Prostate gland (tissue), 2 donors: ENCODE data around the gene ATXN2. TPM values are rescaled to one million over a fixed set of nuclear protein-coding genes. Genes with fewer than 3 reads are reported as not detected.
A peak's percentile ranks its signal among the peaks of the same experiment; 100 is the strongest.
"Not testable (repeated sequence)": the region's sequence is repeated elsewhere in the genome, so short reads cannot be mapped to it uniquely, and the experiment has no call there.

Experiments
- DNase-seq: peaks from one replicate; pipeline ENCODE4 v3.0.0-alpha.2; 2019; ENCODE audit warnings: low spot score
- H3K27ac ChIP-seq, 2 donors: fragments of 200-600 bp; sonication (generic); 2 replicates each; pipeline ENCODE4 v1.5.1; 2017 to 2019
- H3K27me3 ChIP-seq: fragments of 200-600 bp; sonication (generic); replicated peaks from 2 replicates; pipeline ENCODE4 v1.5.1; 2019; ENCODE audit not compliant: insufficient read depth
- H3K36me3 ChIP-seq, 2 donors: fragments of 200-600 bp; sonication (generic); 1 replicate in 1 of 2; 2 replicates in 1 of 2; pipeline versions ENCODE4 v1.5.1 to v1.8.1; 2017 to 2019
- H3K4me1 ChIP-seq: fragments of 200-600 bp; sonication (generic); replicated peaks from 2 replicates; pipeline ENCODE4 v1.5.1; 2019
- H3K4me3 ChIP-seq, 2 donors: fragments of 200-600 bp; sonication (generic); 2 replicates each; pipeline ENCODE4 v1.5.1; 2017 to 2019
- H3K9me3 ChIP-seq: fragments of 200-600 bp; sonication (generic); 2 replicates; pipeline ENCODE4 v1.5.1; 2017
- POLR2A ChIP-seq: fragments of 450-650 bp; IDR thresholded peaks from one replicate; pipeline ENCODE4 v1.6.1; 2016; ENCODE audit warnings: antibody characterized with exemption, mild to moderate bottlenecking
- POLR2AphosphoS5 ChIP-seq: sonication (generic); formaldehyde crosslinking; IDR thresholded peaks from one replicate; pipeline ENCODE4 v1.6.1; 2017; ENCODE audit warnings: antibody characterized with exemption
- WGBS: methylation state at CpG from one replicate; pipeline ENCODE4 v1.1.5; 2018; 5-methylcytosine and 5-hydroxymethylcytosine counted together
- intact Hi-C: fragments of 100-400 bp; cut with DNase I; formaldehyde crosslinking; loops from one replicate; pipeline ENCODE4 v1.14.2; 2022
- total RNA-seq, 2 donors: library from RNA; depleted of rRNA; stranded (reverse); fragments of >200 nt; gene quantifications; one replicate each; pipeline ENCODE4 v1.1.0, GENCODE V29; 2016
- TF ChIP-seq, protein P1 (sequence below), 4 experiments: fragments of 200-600 bp in 2 of 4; fragments of 450-650 bp in 2 of 4; sonication (generic) in 2 of 4; IDR thresholded peaks; 1 replicate in 3 of 4; 2 replicates in 1 of 4; pipeline ENCODE4 v1.5.1; 2016 to 2019; ENCODE audit warnings: antibody characterized with exemption in 4 of 4, mild to moderate bottlenecking in 2 of 4, moderate library complexity in 2 of 4

Gene ATXN2
- total RNA-seq, 2 donors from 2014 or later: 29.5 to 95.5 TPM

- peaks cover 0 to 7% of the 10 kb centered on the region in 2 donors for H3K36me3 ChIP-seq
- intact Hi-C loops: no loop called here
- no peaks in the 10 kb centered on the region for H3K27me3 ChIP-seq
- H3K9me3 ChIP-seq: no peaks in the 10 kb centered on the region
- TF ChIP-seq POLR2AphosphoS5: no peak
- TF ChIP-seq POLR2A: no peak
- TF ChIP-seq, protein P1, sequence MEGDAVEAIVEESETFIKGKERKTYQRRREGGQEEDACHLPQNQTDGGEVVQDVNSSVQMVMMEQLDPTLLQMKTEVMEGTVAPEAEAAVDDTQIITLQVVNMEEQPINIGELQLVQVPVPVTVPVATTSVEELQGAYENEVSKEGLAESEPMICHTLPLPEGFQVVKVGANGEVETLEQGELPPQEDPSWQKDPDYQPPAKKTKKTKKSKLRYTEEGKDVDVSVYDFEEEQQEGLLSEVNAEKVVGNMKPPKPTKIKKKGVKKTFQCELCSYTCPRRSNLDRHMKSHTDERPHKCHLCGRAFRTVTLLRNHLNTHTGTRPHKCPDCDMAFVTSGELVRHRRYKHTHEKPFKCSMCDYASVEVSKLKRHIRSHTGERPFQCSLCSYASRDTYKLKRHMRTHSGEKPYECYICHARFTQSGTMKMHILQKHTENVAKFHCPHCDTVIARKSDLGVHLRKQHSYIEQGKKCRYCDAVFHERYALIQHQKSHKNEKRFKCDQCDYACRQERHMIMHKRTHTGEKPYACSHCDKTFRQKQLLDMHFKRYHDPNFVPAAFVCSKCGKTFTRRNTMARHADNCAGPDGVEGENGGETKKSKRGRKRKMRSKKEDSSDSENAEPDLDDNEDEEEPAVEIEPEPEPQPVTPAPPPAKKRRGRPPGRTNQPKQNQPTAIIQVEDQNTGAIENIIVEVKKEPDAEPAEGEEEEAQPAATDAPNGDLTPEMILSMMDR (IDR thresholded peaks at IDR 0.05): no peak
- DNase-seq: no peak
- H3K27ac ChIP-seq: no peak overlapping the region
- no peak overlapping the region for H3K4me3 ChIP-seq
- no peaks in the 10 kb centered on the region for H3K4me1 ChIP-seq
Measured at GRCh38 chr12:111519083-111519482, 80.0 kb downstream of the ATXN2 start.

DNA sequence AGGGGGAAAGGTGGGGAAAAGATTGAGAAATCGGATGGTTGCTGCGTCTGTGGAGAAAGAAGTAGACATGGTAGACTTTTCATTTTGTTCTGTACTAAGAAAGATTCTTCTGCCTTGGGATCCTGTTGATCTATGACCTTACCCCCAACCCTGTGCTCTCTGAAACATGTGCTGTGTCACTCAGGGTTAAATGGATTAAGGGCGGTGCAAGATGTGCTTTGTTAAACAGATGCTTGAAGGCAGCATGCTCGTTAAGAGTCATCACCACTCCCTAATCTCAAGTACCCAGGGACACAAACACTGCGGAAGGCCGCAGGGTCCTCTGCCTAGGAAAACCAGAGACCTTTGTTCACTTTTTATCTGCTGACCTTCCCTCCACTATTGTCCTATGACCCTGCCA lies 91.4 kb downstream of the ATXN2 start:
- H3K9me3 ChIP-seq, H3K4me1 ChIP-seq, intact Hi-C loops, DNase-seq, H3K36me3 ChIP-seq, H3K4me3 ChIP-seq, H3K27ac ChIP-seq, H3K27me3 ChIP-seq: not testable (repeated sequence)
- 94% methylated on average over 6 of the region's 6 CpGs for WGBS

DNA sequence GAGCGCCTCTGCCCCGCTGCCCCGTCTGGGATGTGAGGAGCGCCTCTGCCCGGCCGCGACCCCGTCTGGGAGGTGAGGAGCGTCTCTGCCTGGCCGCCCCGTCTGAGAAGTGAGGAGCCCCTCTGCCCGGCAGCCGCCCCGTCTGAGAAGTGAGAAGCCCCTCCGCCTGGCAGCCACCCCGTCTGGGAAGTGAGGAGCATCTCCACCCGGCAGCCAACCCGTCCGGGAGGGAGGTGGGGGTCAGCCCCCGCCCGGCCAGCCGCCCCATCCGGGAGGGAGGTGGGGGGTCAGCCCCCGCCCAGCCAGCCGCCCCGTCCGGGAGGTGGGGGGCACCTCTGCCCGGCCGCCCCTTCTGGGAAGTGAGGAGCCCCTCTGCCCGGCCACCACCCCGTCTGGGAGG lies 91.9 kb downstream of the ATXN2 start:
- H3K36me3 ChIP-seq, H3K27ac ChIP-seq, intact Hi-C loops, H3K4me3 ChIP-seq, DNase-seq, H3K9me3 ChIP-seq, H3K27me3 ChIP-seq, H3K4me1 ChIP-seq: not testable (repeated sequence)
- WGBS: 94% methylated on average over 16 of the region's 31 CpGs

DNA sequence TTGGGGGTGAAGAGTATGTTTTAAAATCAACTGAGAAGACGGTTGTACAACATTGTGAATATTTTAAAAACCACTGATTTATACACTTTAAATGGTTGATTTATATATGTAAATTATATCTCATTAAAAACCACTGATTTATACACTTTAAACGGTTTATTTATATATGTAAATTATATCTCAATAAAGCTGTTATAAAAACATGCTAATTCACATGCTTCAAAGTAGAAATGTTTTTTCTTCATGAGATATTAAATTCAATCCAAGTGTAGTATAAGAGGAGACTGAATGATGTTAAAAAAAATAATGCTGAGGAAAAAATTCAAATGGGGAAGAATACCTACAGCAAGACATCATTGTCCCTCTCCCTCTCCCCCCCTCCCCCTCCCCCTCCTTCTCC lies 92.9 kb downstream of the ATXN2 start:
- Histone ChIP-seq H3K4me1 (no peaks in the 10 kb centered on the region), H3K9me3 (no peaks in the 10 kb centered on the region), H3K27ac (no peak overlapping the region), H3K27me3 (no peaks in the 10 kb centered on the region), H3K4me3 (no peak overlapping the region), H3K36me3 (no peaks in the 10 kb centered on the region)
- DNase-seq: no peak
- TF ChIP-seq POLR2AphosphoS5 (no peak), POLR2A (no peak)
- TF ChIP-seq, protein P1 (IDR thresholded peaks at IDR 0.05): no peak
- 89% methylated on average over 2 of the region's 2 CpGs for whole genome bisulfite sequencing
- intact Hi-C loops: no loop called here

DNA sequence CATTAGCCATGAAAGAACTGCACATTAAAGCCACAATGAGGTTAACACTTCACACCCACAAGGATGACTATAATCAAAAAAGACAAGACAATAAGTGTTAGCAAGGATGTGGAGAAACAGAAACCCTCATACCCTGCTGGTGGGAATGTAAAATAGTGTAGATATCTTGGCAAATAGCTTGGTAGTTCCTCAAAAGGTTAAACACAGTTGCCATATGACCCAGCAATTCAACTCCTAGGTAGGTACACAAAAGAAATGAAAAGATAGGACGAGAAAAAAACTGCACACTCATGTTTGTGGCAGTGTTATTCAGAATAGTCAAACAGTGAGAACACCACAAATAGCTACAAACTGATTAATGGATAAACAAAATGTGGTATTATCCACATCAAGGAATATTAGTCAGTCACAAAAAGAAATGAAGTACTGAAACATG lies 93.5 kb downstream of the ATXN2 start:
- no peaks in the 10 kb centered on the region for H3K4me1 ChIP-seq
- DNase-seq: no peak
- no peaks in the 10 kb centered on the region for H3K36me3 ChIP-seq
- no peak overlapping the region for H3K4me3 ChIP-seq
- H3K27me3 ChIP-seq: no peaks in the 10 kb centered on the region
- no peaks in the 10 kb centered on the region for H3K9me3 ChIP-seq
- intact Hi-C loops: no loop called here
- TF ChIP-seq, protein P1 (IDR thresholded peaks at IDR 0.05): no peak
- TF ChIP-seq POLR2A: no peak
- TF ChIP-seq POLR2AphosphoS5: no peak
- WGBS: 86% methylated on average over 1 of the region's 1 CpG
- H3K27ac ChIP-seq: no peak overlapping the region

GRCh38 chr12:111503116-111503515 lies 96.0 kb downstream of the ATXN2 start:
- TF ChIP-seq, protein P1 (IDR thresholded peaks at IDR 0.05): no peak
- peak; percentile 40 for TF ChIP-seq POLR2AphosphoS5
- no peak for TF ChIP-seq POLR2A
- Histone ChIP-seq H3K27me3 (no peaks in the 10 kb centered on the region), H3K4me3 (no peak overlapping the region), H3K9me3 (no peaks in the 10 kb centered on the region), H3K27ac (no peak overlapping the region), H3K4me1 (no peaks in the 10 kb centered on the region), H3K36me3 (no peaks in the 10 kb centered on the region)
- intact Hi-C loops: no loop called here
- DNase-seq: no peak
- WGBS: 72% methylated on average over 1 of the region's 1 CpG
